SU-DHL-6 (cell line): ENCODE data around the gene ARHGEF38.

ENCODE experiments used
- CTCF ChIP-seq: fragments of 200-600 bp; sonication (generic); IDR thresholded peaks from one replicate; pipeline ENCODE4 v1.5.1; 2017; ENCODE audit warnings: antibody characterized with exemption, mild to moderate bottlenecking, low read length, moderate library complexity; ENCODE audit not compliant: insufficient read depth, poor library complexity, severe bottlenecking
- EZH2phosphoT487 ChIP-seq: fragments of 200-600 bp; sonication (generic), shearing (Covaris generic); conservative IDR thresholded peaks from 2 replicates; pipeline ENCODE4 v1.6.1; 2018; ENCODE audit warnings: mild to moderate bottlenecking, antibody characterized with exemption, low read length, moderate library complexity, mixed read lengths

DNA sequence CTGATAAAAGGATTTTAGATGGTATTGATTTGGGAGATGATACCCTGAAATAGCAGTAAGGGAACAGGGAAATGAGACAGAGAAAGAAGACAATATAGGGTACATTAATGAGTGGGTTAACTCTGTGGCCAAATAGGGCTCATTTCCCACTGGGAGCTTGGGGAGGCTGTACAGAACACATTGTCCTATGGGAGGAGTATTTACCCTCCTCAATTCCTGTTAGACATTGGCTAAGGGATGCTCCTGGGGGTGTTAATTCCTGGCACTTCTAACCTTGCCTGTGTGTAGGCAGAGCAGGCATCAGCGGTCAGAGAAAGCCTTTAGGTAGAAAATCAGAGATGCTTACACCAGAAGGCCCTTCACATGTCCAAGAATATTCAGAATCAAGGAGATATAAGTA is 49.0 kb downstream of the ARHGEF38 start:
- TF ChIP-seq CTCF = no peak
- TF ChIP-seq EZH2phosphoT487 = no peak
